ENCODE measurements around the gene AGT. TPM values are rescaled to one million over a fixed set of nuclear protein-coding genes. Genes with fewer than 3 reads are reported as not detected.
A peak's percentile ranks its signal among the peaks of the same experiment; 100 is the strongest.
"Not testable (repeated sequence)": the region's sequence is repeated elsewhere in the genome, so short reads cannot be mapped to it uniquely, and the experiment has no call there.

The AGT gene
- total RNA-seq, 1 donor from 2014 or later = not detected

- DNase-seq (ENCODE audit: low read depth, low spot score) = no peak
Observed at GRCh38 chr1:230693221-230693620, 20.7 kb downstream of the AGT start.

- no peak for DNase-seq (ENCODE audit: low read depth, low spot score)
Observed at GRCh38 chr1:230691615-230692014, 22.3 kb downstream of the AGT start.

GRCh38 chr1:230690101-230690500 lies 23.8 kb downstream of the AGT start:
- no peak for DNase-seq (ENCODE audit: low read depth, low spot score)

GRCh38 chr1:230686747-230687146 lies 27.2 kb downstream of the AGT start:
- DNase-seq (ENCODE audit: low read depth, low spot score) = no peak

- DNase-seq (ENCODE audit: low read depth, low spot score) = no peak
Observed at GRCh38 chr1:230684998-230685397, 28.9 kb downstream of the AGT start.

GRCh38 chr1:230684146-230684545 lies 29.8 kb downstream of the AGT start:
- DNase-seq (ENCODE audit: low read depth, low spot score) = no peak

GRCh38 chr1:230682882-230683610 lies 30.9 kb downstream of the AGT start:
- DNase-seq (ENCODE audit: low read depth, low spot score) = no peak

- no peak for DNase-seq (ENCODE audit: low read depth, low spot score)
Observed at GRCh38 chr1:230682274-230682673, 31.6 kb downstream of the AGT start.

- DNase-seq (ENCODE audit: low read depth, low spot score) = peak; percentile 4
Observed at GRCh38 chr1:230681599-230681998, 32.3 kb downstream of the AGT start.

- no peak for DNase-seq (ENCODE audit: low read depth, low spot score)
Observed at GRCh38 chr1:230680300-230681025, 33.5 kb downstream of the AGT start.

GRCh38 chr1:230679825-230680224 lies 34.1 kb downstream of the AGT start:
- no peak for DNase-seq (ENCODE audit: low read depth, low spot score)

- no peak for DNase-seq (ENCODE audit: low read depth, low spot score)
Observed at GRCh38 chr1:230679192-230679591, 34.7 kb downstream of the AGT start.

- no peak for DNase-seq (ENCODE audit: low read depth, low spot score)
Observed at GRCh38 chr1:230677200-230677599, 36.7 kb downstream of the AGT start.

- no peak for DNase-seq (ENCODE audit: low read depth, low spot score)
Observed at GRCh38 chr1:230674581-230674980, 39.3 kb downstream of the AGT start.

GRCh38 chr1:230669543-230669942 lies 44.4 kb downstream of the AGT start:
- DNase-seq (ENCODE audit: low read depth, low spot score) = no peak

- DNase-seq (ENCODE audit: low read depth, low spot score) = no peak
Observed at GRCh38 chr1:230668227-230668626, 45.7 kb downstream of the AGT start.

GRCh38 chr1:230661976-230662375 lies 51.9 kb downstream of the AGT start:
- no peak for DNase-seq (ENCODE audit: low read depth, low spot score)

GRCh38 chr1:230658691-230659090 lies 55.2 kb downstream of the AGT start:
- no peak for DNase-seq (ENCODE audit: low read depth, low spot score)

- not testable (repeated sequence) for DNase-seq (ENCODE audit: low read depth, low spot score)
Observed at GRCh38 chr1:230658103-230658502, 55.8 kb downstream of the AGT start.

GRCh38 chr1:230656719-230657118 lies 57.2 kb downstream of the AGT start:
- DNase-seq (ENCODE audit: low read depth, low spot score) = not testable (repeated sequence)

Data from pulmonary artery endothelial cell (primary cell).